Measurements from ENCODE around the gene SAFB.

- TF ChIP-seq POLR2A (IDR thresholded peaks at IDR 0.05): no peak
- TF ChIP-seq CTCF (IDR thresholded peaks at IDR 0.05): no peak
Observed at GRCh38 chr19:5711713-5712161, 88.9 kb downstream of the SAFB start.

Measured in esophagus squamous epithelium (tissue), 4 donors.